Measurements from ENCODE around the gene UNK.
A peak's percentile ranks its signal among the peaks of the same experiment; 100 is the strongest.

Gene UNK, protein sequence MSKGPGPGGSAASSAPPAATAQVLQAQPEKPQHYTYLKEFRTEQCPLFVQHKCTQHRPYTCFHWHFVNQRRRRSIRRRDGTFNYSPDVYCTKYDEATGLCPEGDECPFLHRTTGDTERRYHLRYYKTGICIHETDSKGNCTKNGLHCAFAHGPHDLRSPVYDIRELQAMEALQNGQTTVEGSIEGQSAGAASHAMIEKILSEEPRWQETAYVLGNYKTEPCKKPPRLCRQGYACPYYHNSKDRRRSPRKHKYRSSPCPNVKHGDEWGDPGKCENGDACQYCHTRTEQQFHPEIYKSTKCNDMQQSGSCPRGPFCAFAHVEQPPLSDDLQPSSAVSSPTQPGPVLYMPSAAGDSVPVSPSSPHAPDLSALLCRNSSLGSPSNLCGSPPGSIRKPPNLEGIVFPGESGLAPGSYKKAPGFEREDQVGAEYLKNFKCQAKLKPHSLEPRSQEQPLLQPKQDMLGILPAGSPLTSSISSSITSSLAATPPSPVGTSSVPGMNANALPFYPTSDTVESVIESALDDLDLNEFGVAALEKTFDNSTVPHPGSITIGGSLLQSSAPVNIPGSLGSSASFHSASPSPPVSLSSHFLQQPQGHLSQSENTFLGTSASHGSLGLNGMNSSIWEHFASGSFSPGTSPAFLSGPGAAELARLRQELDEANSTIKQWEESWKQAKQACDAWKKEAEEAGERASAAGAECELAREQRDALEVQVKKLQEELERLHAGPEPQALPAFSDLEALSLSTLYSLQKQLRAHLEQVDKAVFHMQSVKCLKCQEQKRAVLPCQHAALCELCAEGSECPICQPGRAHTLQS

DNA sequence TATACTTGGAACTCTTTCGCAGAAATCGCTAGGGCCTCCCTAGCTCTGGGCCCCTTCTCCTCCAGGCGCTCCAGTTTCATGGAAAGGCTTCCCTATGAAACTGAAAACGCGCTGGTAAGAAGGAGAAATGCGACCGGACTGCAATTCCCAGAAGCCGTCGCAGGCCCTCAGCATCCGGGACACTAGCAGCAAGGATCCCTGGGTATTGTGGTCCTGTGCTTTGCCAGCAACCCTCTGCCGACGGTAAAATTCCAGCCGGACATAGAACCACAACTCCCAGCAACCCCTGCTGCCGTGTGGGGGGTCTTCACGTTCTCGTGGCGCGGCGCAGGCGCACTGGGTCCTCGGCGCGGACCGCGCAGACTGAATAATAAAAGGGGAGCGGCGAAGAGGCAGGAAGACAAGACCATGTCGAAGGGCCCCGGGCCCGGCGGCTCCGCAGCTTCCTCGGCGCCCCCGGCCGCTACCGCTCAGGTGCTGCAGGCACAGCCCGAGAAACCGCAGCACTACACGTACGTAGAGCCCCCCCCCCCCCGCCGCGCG, at the start of gene UNK:
UNK (plus strand) TSS at position 334 of the 543 bp plus-strand sequence; CDS start at position 409, 75 bp downstream.
- peak; percentile 86 to 97 for DNase-seq

- DNase-seq: no peak
Measured at GRCh38 chr17:75736173-75736835, 48.3 kb upstream of the UNK start.

- no peak for DNase-seq
Measured at GRCh38 chr17:75737133-75737962, 47.3 kb upstream of the UNK start.

- DNase-seq: no peak
Measured at GRCh38 chr17:75738218-75738802, 46.3 kb upstream of the UNK start.

- DNase-seq: no peak
Measured at GRCh38 chr17:75739174-75739573, 45.4 kb upstream of the UNK start.

DNA sequence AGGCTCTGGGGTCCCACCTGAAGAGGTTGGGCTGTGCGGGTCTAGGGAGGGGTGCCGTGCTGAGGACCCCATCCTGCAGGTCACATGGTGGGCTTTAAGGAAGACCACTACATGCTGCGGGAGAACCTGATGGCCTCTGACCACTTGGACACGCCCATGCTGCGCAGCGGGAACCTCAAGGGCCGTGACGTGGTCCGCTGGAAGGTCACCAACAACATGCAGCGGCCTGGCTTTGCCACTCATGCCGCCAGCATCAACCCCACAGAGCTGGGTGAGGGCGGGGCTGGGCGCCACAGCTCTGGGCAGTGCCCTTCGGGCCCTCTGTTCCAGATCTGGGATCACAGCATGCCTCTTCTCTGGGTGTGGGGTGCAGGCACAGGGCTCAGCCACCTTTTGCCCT, 44.8 kb upstream of the UNK start:
- no peak for DNase-seq

GRCh38 chr17:75740215-75740614, 44.4 kb upstream of the UNK start:
- DNase-seq: no peak

GRCh38 chr17:75740631-75741077, 44.0 kb upstream of the UNK start:
- no peak for DNase-seq

GRCh38 chr17:75742337-75742736, 42.3 kb upstream of the UNK start:
- DNase-seq: no peak

DNA sequence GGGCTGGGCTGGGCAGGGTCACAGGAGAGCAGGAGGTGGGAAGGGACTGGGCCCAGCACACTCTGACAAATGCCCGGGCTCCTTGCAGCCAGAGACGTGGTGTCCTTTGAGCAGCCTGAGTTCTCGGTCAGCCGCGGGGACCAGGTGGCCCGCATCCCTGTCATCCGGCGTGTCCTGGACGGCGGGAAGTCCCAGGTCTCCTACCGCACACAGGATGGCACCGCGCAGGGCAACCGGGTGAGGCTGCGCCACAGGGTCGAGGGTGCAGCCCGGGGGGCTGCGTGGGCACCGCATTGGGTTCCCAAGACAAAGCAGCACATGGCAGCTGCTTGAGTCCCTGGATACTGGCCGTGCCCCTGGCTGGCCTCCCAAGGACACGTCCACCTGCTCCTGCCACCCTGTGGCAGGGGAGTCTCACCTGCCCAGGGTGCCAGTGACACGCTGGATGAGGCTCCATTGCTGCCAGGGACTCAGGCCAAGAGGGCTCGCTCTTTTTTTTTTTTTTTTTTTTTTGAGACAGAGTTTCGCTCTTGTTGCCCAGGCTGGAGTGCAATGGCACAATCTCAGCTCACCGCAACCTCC, 40.9 kb upstream of the UNK start:
- DNase-seq: no peak

GRCh38 chr17:75748706-75749105, 35.9 kb upstream of the UNK start:
- no peak for DNase-seq

- DNase-seq: peak; percentile 75 to 92
Measured at GRCh38 chr17:75749545-75750389, 34.8 kb upstream of the UNK start.

DNA sequence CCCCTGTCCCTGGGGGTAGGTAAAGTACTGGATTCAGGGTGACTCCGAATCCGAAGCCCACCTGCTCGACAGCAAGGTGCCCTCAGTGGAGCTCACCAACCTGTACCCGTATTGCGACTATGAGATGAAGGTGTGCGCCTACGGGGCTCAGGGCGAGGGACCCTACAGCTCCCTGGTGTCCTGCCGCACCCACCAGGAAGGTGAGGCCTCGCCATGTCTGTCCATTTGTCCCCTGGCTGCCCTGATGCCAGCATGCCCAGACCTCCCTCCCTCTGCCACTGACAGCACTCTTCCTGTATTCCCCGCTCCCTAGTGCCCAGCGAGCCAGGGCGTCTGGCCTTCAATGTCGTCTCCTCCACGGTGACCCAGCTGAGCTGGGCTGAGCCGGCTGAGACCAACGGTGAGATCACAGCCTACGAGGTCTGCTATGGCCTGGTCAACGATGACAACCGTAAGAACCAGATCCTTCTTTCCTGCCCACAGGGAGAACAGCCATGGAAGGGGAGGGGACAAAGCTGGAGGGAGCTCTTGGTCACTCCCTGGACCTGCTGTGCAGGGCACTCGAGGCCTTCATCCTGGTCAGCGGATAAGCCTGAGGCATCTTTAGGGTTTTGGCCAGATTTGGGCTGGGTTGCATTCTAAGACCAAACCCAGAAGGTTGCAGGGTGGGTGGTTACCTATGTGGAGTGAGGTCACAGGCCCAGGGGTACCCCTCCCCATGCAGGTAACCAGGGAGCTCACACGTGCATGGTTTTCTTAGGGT, 33.8 kb upstream of the UNK start:
- DNase-seq: no peak

DNA sequence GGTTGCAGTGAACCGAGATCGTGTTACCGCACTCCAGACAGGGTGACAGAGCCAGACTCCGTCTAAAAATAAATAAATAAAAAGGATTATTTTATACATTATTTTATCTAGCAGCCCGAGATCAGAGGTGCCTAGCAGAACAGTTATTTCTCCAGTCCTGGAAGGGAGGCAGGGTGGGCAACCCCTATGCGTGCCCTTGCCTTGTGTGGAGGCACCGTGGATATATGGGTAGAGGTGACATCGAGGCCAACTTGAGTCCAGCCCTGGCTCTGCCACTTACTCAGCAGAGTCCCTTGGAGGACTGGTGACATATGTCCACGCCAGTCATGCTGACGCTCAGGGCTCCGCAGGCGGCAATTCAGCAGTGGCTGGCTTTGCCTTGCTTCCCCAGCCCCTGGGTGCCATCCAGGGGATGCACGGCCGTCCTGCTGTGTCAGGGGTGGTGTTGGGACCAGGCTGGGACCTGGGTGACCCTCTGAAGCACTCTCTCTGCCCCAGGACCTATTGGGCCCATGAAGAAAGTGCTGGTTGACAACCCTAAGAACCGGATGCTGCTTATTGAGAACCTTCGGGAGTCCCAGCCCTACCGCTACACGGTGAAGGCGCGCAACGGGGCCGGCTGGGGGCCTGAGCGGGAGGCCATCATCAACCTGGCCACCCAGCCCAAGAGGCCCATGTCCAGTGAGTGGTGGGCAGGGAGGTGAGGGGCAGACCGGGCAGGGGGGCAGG, 32.8 kb upstream of the UNK start:
- DNase-seq: no peak

GRCh38 chr17:75752405-75752709, 32.2 kb upstream of the UNK start:
- DNase-seq: no peak

DNA sequence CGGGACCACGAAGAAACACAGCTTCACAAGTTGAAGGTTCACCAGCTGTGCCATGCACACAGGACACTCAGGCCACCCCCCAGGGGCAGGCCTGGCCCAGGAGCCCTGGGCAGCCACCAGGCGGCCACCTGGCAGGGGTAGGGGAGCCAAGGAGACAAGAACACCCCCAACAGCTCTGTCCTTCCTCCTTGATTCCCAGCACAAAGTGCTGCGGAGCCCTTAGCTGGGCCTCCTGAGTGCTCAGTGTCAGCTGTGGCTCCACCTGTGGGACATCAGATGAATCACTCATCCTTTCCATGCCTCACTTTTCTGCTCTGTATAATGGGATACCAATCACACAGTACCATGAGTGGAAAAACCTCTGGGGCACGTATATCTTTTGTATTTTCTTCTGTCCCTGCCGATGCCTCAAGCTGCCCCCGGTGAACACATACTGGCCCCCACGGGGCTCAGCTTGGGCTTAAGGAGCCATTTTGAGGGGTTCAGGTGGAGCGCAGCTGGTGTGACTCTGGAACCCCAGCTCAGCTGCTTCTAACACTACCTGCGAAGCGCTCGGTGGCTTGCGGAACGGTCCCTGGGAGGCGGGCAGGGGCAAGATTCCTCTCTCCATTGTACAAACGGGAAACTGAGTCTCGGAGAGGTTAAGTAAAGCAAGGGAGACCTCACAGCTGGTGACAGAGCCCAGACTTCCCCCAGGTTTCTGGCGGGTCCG, 31.6 kb upstream of the UNK start:
- no peak for DNase-seq

GRCh38 chr17:75753514-75754377, 30.9 kb upstream of the UNK start:
- DNase-seq: peak; percentile 65 to 76
